ENCODE results near the gene GPRC5C.

DNA sequence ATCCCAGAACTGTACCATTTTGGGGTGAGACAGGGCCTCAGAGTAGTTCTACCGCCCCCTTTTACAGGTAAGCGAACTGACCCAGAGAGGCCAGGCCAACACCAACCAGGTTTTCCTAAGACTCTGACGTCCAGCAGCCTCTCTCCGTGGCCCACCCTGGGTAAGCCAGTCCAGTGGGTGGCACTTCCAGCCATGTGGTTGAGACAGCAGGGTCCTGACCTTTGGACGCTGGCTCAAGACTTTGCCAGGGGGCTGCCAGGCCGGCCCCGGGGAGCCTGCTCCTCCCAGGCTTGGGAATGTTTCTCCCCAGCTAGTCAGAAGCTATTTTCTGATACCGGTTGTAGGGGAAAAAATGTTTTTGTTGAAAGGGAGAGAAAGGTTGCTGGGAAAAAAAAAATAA lies 16.9 kb downstream of the GPRC5C start:
- no peak for TF ChIP-seq POLR2A (IDR thresholded peaks at IDR 0.05; ENCODE audit: low read depth)
- TF ChIP-seq, protein P1, sequence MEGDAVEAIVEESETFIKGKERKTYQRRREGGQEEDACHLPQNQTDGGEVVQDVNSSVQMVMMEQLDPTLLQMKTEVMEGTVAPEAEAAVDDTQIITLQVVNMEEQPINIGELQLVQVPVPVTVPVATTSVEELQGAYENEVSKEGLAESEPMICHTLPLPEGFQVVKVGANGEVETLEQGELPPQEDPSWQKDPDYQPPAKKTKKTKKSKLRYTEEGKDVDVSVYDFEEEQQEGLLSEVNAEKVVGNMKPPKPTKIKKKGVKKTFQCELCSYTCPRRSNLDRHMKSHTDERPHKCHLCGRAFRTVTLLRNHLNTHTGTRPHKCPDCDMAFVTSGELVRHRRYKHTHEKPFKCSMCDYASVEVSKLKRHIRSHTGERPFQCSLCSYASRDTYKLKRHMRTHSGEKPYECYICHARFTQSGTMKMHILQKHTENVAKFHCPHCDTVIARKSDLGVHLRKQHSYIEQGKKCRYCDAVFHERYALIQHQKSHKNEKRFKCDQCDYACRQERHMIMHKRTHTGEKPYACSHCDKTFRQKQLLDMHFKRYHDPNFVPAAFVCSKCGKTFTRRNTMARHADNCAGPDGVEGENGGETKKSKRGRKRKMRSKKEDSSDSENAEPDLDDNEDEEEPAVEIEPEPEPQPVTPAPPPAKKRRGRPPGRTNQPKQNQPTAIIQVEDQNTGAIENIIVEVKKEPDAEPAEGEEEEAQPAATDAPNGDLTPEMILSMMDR (IDR thresholded peaks at IDR 0.05): no peak

Data from esophagus muscularis mucosa (tissue), 3 donors.